ENCODE results near the gene ZNF805. TPM values are rescaled to one million over a fixed set of nuclear protein-coding genes. Genes with fewer than 3 reads are reported as not detected.

The ZNF805 gene
- total and polyA plus RNA-seq, 2 of the 13 experiments (the other 11 are each of a cell fraction or from before 2014, with no cell fraction given) = 5.1 to 12.8 TPM

DNA sequence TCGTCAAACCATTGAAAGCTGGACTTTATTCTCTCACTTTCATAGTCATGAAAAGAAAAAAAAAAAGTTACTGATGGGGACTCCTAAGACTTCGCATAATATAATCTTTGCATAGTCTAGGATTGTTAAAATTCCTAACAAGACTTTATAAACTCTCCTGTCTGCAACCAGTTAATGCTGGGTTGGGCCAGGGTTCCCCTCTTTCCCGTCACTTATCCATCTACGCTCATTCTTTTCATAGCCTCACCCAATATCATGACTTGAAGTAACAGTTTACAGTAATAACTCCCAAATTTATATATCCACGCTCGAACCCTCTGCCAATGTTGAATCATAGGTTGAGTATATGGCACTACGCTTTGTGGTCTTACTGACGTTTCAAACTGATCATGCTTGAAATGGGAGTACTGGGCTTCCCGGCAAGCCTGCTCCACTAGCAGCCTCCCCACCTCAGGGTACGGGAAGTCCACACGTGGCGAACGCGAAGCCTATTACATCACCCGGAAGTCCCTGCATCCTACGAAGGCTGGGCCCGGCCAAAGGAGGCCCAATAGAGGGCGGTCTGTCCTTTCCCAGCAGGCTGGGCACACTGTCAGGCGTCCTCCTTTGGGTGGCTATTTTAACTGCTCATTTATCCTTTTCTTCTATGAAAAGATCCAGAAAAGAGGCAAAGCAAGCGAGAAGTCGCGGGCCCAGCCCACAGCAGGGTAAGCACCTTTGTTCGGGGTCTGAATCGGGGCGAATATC lies 39.2 kb downstream of the ZNF805 start (continued):
- TF ChIP-seq PHF8 (CRISPR knock-in tag; IDR thresholded peaks at IDR 0.05) = no peak
- no peak for TF ChIP-seq SRF (IDR thresholded peaks at IDR 0.05; ENCODE audit: low read depth, low read length)
- no peak for TF ChIP-seq PCBP1 (IDR thresholded peaks at IDR 0.05; ENCODE audit: borderline replicate concordance, low read depth, low read length)
- TF ChIP-seq ZC3H13 (CRISPR knock-in tag; IDR thresholded peaks at IDR 0.05) = peak; percentile 70
- peak; percentile 86; the same call in 1 of the 2 replicates for TF ChIP-seq TARDBP (CRISPR knock-in tag; IDR thresholded peaks at IDR 0.05)
- no peak for TF ChIP-seq ZNF891 (CRISPR knock-in tag; IDR thresholded peaks at IDR 0.05)
- no peak for TF ChIP-seq HOXA9 (CRISPR knock-in tag; IDR thresholded peaks at IDR 0.05; ENCODE audit: borderline replicate concordance)
- TF ChIP-seq EEA1 (CRISPR knock-in tag; IDR thresholded peaks at IDR 0.05; ENCODE audit: borderline replicate concordance) = no peak
- no peak for TF ChIP-seq U2AF1 (optimal IDR thresholded peaks at IDR 0.05; ENCODE audit: low read depth, low read length)
- TF ChIP-seq TCF12 (IDR thresholded peaks at IDR 0.05) = no peak
- peak; percentile 21; the same call in 1 of the 2 replicates for TF ChIP-seq TCF12 (CRISPR knock-in tag; IDR thresholded peaks at IDR 0.05)
- TF ChIP-seq ZNF572 (CRISPR knock-in tag; IDR thresholded peaks at IDR 0.05) = no peak; the same call in 1 of the 2 replicates
- TF ChIP-seq DMTF1 (CRISPR knock-in tag; IDR thresholded peaks at IDR 0.05) = no peak
- no peak for TF ChIP-seq ZNF878 (CRISPR knock-in tag; IDR thresholded peaks at IDR 0.05)
- TF ChIP-seq HMGA1 (CRISPR knock-in tag; conservative IDR thresholded peaks at IDR 0.05) = no peak
- TF ChIP-seq SNRNP70 (IDR thresholded peaks at IDR 0.05; ENCODE audit: low read depth, low read length) = no peak
- no peak for TF ChIP-seq PRPF4 (IDR thresholded peaks at IDR 0.05; ENCODE audit: low read depth, low read length, poor library complexity, severe bottlenecking)
- TF ChIP-seq, protein P1, sequence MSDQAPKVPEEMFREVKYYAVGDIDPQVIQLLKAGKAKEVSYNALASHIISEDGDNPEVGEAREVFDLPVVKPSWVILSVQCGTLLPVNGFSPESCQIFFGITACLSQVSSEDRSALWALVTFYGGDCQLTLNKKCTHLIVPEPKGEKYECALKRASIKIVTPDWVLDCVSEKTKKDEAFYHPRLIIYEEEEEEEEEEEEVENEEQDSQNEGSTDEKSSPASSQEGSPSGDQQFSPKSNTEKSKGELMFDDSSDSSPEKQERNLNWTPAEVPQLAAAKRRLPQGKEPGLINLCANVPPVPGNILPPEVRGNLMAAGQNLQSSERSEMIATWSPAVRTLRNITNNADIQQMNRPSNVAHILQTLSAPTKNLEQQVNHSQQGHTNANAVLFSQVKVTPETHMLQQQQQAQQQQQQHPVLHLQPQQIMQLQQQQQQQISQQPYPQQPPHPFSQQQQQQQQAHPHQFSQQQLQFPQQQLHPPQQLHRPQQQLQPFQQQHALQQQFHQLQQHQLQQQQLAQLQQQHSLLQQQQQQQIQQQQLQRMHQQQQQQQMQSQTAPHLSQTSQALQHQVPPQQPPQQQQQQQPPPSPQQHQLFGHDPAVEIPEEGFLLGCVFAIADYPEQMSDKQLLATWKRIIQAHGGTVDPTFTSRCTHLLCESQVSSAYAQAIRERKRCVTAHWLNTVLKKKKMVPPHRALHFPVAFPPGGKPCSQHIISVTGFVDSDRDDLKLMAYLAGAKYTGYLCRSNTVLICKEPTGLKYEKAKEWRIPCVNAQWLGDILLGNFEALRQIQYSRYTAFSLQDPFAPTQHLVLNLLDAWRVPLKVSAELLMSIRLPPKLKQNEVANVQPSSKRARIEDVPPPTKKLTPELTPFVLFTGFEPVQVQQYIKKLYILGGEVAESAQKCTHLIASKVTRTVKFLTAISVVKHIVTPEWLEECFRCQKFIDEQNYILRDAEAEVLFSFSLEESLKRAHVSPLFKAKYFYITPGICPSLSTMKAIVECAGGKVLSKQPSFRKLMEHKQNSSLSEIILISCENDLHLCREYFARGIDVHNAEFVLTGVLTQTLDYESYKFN (CRISPR knock-in tag; conservative IDR thresholded peaks at IDR 0.05) = peak; percentile 51
- TF ChIP-seq PRDM4 (CRISPR knock-in tag; IDR thresholded peaks at IDR 0.05; ENCODE audit: borderline replicate concordance) = no peak
- no peak for TF ChIP-seq CENPT (CRISPR knock-in tag; IDR thresholded peaks at IDR 0.05; ENCODE audit: low read depth)
- no peak for TF ChIP-seq RELA (CRISPR knock-in tag; IDR thresholded peaks at IDR 0.05)
- no peak for TF ChIP-seq MEIS2 (CRISPR knock-in tag; IDR thresholded peaks at IDR 0.05)
- TF ChIP-seq ZNF121 (CRISPR knock-in tag; IDR thresholded peaks at IDR 0.05) = no peak; the same call in 1 of the 2 replicates

Data from HepG2 (cell line).